GM23248 (cell line): ENCODE measurements around the gene SRSF1.
"Not testable (repeated sequence)": the region's sequence is repeated elsewhere in the genome, so short reads cannot be mapped to it uniquely, and the experiment has no call there.

Experiments used
- EZH2 ChIP-seq: fragments of 200-600 bp; sonication (generic); IDR thresholded peaks from 2 replicates; pipeline ENCODE4 v1.6.1; 2018; ENCODE audit warnings: antibody characterized with exemption, mild to moderate bottlenecking; ENCODE audit not compliant: insufficient read depth, poor library complexity, severe bottlenecking
- EZH2phosphoT487 ChIP-seq: fragments of 200-600 bp; sonication (generic); IDR thresholded peaks from 2 replicates; pipeline ENCODE4 v1.6.1; 2018; ENCODE audit warnings: antibody characterized with exemption, moderate library complexity, mild to moderate bottlenecking, low read depth; ENCODE audit not compliant: insufficient read depth

DNA sequence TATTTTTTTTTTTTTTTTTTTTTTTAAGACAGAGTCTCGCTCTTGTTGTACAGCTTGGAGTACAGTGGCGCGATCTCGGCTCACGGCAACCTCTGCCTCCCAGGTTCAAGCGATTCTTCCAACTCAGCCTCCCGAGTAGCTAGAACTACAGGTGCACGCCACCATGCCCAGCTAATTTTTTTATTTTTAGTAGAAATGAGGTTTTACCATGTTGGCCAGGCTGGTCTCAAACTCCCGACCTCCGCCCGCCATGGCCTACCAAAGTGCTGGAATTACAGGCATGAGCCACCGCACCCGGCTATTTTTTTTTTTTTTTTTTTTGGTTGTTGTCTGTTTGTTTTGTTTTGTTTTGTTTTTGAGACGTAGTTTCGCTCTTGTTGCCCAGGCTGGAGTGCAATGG is 48.7 kb downstream of the SRSF1 start:
- TF ChIP-seq EZH2phosphoT487, EZH2: not testable (repeated sequence)
